ENCODE measurements around the gene TBC1D24.

TBC1D24 gene

DNA sequence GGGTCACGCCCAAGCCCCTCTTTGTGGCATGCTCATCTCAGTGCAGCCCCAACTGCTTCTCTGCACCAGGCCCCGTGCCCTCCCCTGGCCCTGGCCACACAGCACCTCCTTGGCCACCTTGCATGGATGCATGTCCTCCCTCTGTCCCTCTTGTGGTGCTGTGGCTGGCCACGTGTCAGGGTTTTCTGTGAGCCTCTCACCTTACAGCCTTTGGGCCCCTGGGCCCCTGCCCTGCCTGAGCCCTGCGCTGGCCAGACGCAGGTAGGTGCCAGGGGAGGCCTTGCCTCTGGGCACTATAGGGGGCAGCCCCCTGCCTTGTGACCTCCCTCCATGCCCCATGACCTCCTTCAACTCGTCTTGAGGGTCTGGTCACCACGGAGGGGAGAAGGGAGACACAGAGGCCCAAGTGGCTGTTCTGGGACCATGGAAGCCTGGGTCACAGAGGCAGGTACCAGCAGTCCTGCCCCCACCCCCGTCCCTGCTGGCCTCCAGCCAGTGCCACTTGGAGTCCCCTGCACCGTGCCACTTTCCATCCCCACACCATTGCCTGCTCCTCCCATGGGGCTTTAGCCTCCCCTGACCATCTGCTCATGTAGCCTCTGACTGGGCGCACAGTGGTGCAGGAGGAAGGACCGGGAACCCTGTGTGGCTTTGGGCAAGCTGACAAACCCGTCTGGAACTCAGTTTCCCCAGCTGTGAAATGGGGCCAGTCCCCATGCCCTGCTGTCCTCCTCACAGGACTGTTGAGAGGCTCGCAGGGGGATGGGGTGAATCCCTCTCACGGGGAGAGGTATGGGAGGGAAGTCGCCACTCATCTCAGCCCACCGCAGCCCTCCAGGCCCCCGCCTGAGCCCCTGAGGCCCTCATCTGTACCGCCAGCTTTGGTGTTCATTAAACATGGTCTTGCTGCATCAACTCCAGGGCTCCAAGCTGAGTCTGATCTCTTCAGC, 27.3 kb downstream of the TBC1D24 start:
- Histone ChIP-seq H3K36me3 (ENCODE audit: control insufficient read depth, insufficient read depth, low read length) (no peaks in the 10 kb centered on the region), H3K27ac (no peak overlapping the region), H3K79me2 (peaks cover 3% of the 10 kb centered on the region), H3K27me3 (ENCODE audit: control insufficient read depth, insufficient read depth, low read length) (no peaks in the 10 kb centered on the region), H2AFZ (no peak overlapping the region), H3K9me3 (ENCODE audit: control insufficient read depth, low read length) (no peaks in the 10 kb centered on the region), H3K4me2 (ENCODE audit: low read length) (no peak overlapping the region), H3K9ac (no peak overlapping the region), H3K4me3 (ENCODE audit: low read depth, low read length) (no peak overlapping the region), H3K4me1 (no peaks in the 10 kb centered on the region)
- TF ChIP-seq, protein P1, sequence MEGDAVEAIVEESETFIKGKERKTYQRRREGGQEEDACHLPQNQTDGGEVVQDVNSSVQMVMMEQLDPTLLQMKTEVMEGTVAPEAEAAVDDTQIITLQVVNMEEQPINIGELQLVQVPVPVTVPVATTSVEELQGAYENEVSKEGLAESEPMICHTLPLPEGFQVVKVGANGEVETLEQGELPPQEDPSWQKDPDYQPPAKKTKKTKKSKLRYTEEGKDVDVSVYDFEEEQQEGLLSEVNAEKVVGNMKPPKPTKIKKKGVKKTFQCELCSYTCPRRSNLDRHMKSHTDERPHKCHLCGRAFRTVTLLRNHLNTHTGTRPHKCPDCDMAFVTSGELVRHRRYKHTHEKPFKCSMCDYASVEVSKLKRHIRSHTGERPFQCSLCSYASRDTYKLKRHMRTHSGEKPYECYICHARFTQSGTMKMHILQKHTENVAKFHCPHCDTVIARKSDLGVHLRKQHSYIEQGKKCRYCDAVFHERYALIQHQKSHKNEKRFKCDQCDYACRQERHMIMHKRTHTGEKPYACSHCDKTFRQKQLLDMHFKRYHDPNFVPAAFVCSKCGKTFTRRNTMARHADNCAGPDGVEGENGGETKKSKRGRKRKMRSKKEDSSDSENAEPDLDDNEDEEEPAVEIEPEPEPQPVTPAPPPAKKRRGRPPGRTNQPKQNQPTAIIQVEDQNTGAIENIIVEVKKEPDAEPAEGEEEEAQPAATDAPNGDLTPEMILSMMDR (IDR thresholded peaks at IDR 0.05): no peak

DNA sequence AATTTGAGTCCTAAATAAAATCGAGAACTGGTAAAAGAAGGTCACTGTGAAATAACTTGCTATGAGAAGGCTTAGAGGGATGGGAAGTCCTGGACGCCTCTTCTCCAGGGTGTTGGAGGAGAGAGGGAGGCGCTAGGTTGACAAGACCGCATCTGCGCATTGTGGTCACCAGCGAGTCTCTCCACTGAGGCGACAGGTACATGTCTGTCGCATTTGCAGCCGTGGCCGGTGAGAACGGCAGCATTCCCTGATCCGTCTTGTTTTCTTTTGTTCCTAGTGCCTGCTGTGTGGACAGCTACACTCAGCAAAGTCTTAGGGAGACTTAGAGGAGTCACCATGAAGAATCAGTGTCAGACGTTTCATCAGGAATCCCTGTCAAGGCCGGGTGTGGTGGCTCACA, 30.8 kb downstream of the TBC1D24 start:
- H3K79me2 ChIP-seq: peaks cover 3% of the 10 kb centered on the region
- H3K9me3 ChIP-seq (ENCODE audit: control insufficient read depth, low read length): no peaks in the 10 kb centered on the region
- no peak overlapping the region for H3K4me3 ChIP-seq (ENCODE audit: low read depth, low read length)
- TF ChIP-seq, protein P1 (IDR thresholded peaks at IDR 0.05): no peak
- no peak overlapping the region for H3K4me2 ChIP-seq (ENCODE audit: low read length)
- no peak overlapping the region for H3K27ac ChIP-seq
- H3K9ac ChIP-seq: no peak overlapping the region
- H2AFZ ChIP-seq: no peak overlapping the region
- no peaks in the 10 kb centered on the region for H3K36me3 ChIP-seq (ENCODE audit: control insufficient read depth, insufficient read depth, low read length)
- no peaks in the 10 kb centered on the region for H3K4me1 ChIP-seq
- H3K27me3 ChIP-seq (ENCODE audit: control insufficient read depth, insufficient read depth, low read length): no peaks in the 10 kb centered on the region

DNA sequence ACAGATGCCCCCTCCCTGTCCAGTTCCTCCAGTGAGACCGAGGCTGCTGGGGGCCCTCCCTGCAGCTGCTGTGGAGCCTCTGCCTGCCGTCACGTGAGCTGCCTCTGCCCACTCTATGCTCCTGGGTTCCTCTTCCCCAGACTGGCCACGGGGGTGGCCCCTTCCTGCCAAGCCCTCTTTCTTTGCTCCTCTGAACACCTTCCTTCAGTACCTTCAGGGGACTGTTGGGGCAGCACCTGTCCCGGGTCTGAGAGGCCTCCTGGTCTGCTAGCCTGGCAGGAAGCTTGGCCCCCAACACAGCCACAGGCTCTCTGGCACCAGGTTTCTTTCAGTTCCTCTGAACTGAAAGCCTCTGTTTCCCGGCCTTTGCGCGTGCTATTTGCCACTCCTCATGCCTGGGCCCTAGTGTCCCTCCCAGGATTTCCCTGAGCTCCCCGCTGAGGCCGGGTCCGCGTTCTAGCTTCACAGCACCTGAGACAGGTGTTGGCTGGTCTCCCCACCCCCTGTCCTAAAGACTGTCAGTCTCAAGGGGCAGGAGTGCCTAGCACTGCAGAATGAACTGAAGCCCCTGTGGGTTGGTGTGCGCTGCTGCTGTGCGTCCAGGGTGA, 32.2 kb downstream of the TBC1D24 start:
- no peak overlapping the region for H2AFZ ChIP-seq
- no peaks in the 10 kb centered on the region for H3K27me3 ChIP-seq (ENCODE audit: control insufficient read depth, insufficient read depth, low read length)
- no peak overlapping the region for H3K9ac ChIP-seq
- no peak overlapping the region for H3K4me2 ChIP-seq (ENCODE audit: low read length)
- peaks cover 7% of the 10 kb centered on the region for H3K4me1 ChIP-seq
- no peaks in the 10 kb centered on the region for H3K9me3 ChIP-seq (ENCODE audit: control insufficient read depth, low read length)
- H3K4me3 ChIP-seq (ENCODE audit: low read depth, low read length): no peak overlapping the region
- no peaks in the 10 kb centered on the region for H3K79me2 ChIP-seq
- H3K27ac ChIP-seq: no peak overlapping the region
- no peaks in the 10 kb centered on the region for H3K36me3 ChIP-seq (ENCODE audit: control insufficient read depth, insufficient read depth, low read length)
- TF ChIP-seq, protein P1 (IDR thresholded peaks at IDR 0.05): no peak

DNA sequence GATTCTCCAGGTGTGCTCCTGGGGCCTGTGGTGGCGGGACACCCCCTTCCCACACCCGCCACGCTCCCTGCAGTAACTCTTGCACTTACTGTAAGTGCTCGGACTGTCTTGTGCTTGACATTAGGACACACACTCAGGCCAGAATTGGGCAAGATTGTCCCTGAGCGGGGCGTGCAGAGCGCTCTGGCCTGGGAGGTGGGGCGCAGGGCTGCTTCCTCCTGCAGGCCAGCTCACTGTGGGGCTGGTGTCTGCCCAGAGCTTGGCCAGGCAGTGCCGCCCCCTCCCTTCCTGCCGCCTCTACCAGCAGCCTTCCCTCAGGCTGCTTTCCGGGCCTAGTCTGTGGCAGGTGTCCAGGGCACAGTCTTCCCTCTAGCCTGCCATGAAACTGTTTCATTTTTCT, 32.7 kb downstream of the TBC1D24 start:
- Histone ChIP-seq H3K79me2 (no peaks in the 10 kb centered on the region), H3K36me3 (ENCODE audit: control insufficient read depth, insufficient read depth, low read length) (no peaks in the 10 kb centered on the region), H3K4me1 (peaks cover 12% of the 10 kb centered on the region), H3K9me3 (ENCODE audit: control insufficient read depth, low read length) (no peaks in the 10 kb centered on the region), H3K27ac (no peak overlapping the region), H3K27me3 (ENCODE audit: control insufficient read depth, insufficient read depth, low read length) (no peaks in the 10 kb centered on the region), H3K4me3 (ENCODE audit: low read depth, low read length) (no peak overlapping the region), H2AFZ (no peak overlapping the region), H3K4me2 (ENCODE audit: low read length) (no peak overlapping the region), H3K9ac (no peak overlapping the region)
- TF ChIP-seq, protein P1 (IDR thresholded peaks at IDR 0.05): no peak

Data from parathyroid adenoma (tissue), 2 donors.